Measurements from ENCODE around the gene SCUBE1.

Gene SCUBE1

DNA sequence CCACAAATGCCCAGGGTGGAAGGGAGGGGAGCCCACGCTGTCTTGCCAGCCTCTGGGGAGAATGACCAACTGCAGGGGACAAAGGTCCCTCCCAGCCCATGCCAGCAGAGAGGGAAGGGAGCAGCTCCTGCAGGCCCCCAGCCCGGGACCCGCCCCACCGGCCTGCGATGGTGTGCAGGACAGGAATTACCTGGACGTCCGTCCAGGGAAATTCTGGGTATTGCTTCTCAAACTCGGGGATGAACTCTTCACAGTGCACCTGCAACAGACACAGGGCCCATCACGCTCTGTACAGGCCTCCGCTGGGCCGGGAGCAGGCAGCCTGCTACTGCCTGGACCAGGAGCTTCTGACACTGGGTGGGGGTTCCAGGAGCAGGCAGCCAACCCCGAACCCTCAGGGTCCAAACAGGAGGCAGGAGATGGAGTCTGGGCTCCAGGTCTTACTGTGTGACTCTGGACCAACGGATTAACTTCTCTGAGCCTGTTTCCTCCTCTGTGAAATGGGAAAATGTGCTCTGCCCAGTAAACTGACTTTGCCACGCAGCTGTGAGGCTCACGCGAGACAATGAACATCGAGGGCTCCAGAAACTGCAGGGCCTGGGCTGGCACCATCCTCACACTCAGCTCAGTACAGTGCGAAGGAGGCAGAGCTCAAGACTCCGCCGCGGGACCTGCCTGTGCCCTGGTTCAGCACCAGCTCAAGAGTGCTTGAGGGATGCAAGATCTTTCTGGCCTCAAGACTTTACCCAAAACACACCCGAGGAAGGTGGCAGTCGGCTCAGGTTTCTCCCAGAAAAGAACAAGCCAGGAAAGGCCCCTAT lies 173.7 kb downstream of the SCUBE1 start:
- no peak for DNase-seq

DNA sequence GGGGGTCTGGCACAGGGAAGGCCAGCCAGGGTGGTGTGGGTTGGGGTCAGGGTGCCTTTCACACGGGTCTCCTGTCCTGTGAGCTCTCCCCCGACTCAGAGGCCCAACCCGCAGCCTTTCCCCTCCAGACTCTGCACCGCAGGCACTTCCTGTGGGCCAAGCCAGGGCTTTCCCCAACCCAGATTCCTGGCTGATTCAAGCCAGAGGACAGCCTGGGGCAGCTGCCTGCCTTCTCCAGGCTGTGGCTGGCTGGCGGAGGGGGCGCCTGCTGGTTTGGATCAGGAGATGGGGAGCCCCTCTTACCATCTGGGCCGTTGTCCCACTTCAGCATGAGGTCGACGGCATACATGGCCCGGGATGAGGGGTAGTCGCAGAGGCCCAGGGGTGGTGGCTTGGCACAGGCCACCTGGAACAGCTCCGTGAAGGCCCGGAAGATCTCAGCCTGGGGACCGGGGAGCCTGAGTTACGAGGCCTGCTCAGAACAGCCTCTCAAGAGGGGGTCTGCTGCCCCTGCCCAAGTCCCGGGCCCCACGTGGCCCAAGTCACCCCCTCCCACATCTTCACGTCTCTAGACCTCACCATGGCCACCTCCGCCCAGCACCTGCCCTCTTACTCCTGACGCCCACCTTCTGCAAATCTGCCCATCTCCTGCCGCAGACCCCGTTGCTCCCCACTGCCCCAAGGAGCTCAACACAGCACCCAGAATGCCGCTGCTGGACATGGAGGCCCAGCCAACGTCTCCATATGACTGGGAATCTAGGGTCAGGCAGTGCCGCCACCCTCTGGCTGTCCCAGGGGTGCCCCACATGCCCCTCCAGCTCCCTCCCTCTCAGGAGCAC lies 174.5 kb downstream of the SCUBE1 start:
- no peak for DNase-seq

- no peak for DNase-seq
These were observed 176.1 kb downstream of the SCUBE1 start for GRCh38 chr22:43167001-43167589.

DNA sequence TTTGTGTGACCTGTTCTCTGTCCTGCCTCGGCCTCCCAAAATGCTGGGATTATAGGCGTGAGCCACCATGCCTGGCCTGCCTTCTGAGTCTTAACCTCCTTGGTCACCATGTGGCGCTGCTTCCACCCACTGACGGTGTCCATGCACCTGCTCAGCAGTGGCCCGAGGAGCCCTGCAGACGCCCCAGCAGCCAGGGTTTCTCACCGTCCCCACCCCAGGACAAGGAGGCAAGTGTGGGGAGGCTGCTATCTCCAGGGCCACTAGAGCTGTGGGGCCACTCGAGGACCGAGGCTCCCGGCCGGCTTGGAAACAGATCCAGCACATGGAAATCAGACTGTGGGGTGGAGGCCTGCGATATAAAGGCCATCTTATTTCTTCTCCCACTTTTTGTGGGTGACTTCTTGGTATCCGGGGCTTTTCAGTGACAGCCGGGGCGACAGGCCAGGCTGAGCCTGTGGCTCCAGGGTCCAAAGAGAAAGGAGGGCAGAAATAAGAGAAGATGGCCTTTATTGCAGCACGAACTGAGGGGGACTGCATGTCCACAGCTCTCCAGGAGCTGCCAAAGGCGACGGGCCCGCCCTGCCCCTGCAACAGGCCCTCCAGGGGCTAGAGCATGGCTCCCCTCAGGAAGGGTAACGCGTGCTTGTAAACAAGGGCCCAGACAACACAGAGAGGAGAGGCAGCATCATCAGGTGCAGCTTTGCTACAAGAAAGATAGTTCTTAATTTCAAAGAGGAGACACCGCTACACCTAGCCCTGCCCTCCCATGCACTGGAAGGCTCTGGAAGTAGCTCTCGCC lies 176.8 kb downstream of the SCUBE1 start:
- no peak for DNase-seq

DNA sequence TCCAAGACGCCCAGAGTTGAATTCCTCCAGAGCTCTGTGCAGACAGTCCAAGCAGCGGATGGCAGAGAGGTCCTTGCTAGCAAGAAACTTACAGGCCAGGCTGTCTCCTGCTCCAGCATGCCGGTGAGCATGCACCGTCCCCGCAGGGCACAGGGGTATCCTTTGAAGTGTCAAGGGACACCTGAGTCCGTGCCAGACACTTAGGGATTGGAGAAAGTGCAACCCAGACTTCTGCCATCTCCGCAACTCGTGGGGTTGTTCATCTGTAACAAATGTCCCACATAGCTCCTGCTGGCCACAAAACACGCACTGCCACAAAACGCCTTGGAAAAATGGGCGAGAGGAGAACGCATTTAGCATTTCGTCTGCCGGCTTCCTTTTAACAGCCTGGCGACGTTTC lies 178.5 kb downstream of the SCUBE1 start:
- DNase-seq, result no peak

- no peak for DNase-seq
These were observed 179.9 kb downstream of the SCUBE1 start for GRCh38 chr22:43163241-43163795.

DNA sequence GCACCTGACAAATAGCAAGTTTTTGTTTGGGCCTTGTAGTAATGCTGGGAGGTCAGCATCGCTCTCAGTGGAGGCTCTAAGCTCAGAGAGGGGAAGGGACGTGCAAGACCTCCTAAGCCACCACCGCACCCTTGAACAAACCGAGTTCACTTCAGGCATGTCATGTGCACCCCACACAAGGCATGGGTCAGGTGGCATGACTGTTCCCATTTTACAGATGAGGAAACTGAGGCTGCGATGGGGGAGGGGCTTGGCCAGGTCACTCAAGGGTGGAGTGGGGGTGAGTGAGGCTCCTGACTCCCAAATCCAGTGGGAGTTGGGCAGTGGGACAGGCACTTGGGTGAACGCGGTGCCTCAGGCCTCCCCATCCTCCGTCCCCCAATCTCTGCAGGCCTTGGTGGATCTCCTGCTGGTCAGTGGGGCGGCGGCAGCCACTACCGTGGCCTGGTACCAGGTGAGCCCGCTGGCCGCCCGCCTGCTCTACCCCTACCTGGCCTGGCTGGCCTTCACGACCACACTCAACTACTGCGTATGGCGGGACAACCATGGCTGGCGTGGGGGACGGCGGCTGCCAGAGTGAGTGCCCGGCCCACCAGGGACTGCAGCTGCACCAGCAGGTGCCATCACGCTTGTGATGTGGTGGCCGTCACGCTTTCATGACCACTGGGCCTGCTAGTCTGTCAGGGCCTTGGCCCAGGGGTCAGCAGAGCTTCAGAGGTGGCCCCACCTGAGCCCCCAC lies 180.6 kb downstream of the SCUBE1 start:
- DNase-seq, result no peak

- DNase-seq, result no peak
These were observed 182.6 kb downstream of the SCUBE1 start for GRCh38 chr22:43160497-43161126.

GRCh38 chr22:43159484-43160178 lies 183.5 kb downstream of the SCUBE1 start:
- DNase-seq, result no peak

GRCh38 chr22:43158778-43159483 lies 184.2 kb downstream of the SCUBE1 start:
- no peak for DNase-seq

- no peak for DNase-seq
These were observed 185.2 kb downstream of the SCUBE1 start for GRCh38 chr22:43157874-43158546.

DNA sequence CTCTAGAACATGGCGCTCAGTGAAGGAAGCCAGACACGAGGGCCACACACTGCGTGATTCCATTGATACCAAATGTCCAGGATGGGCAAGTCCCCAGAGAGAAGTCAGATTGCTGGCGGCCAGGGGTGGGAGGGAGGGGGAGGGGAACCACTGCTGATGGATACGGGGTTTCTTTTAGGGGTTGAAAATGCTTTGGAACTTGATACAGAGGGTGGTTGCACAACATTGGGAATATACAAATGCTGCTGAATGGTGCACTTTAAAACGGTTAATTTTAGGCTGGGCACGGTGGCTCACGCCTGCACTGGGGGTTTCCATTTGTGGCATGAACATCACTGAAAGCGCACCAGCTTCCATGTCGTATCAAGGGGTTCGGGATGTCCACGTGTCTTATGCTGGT lies 186.8 kb downstream of the SCUBE1 start:
- DNase-seq, result no peak

GRCh38 chr22:43155789-43156188 lies 187.4 kb downstream of the SCUBE1 start:
- no peak for DNase-seq

GRCh38 chr22:43154887-43155536 lies 188.2 kb downstream of the SCUBE1 start:
- no peak for DNase-seq

- DNase-seq, result no peak
These were observed 189.3 kb downstream of the SCUBE1 start for GRCh38 chr22:43153899-43154298.

GRCh38 chr22:43152357-43153071 lies 190.7 kb downstream of the SCUBE1 start:
- no peak for DNase-seq

- DNase-seq, result no peak
These were observed 191.2 kb downstream of the SCUBE1 start for GRCh38 chr22:43152003-43152356.
